Endothelial cell (in vitro differentiated cells): ENCODE results near the gene TRABD2B. TPM values are rescaled to one million over a fixed set of nuclear protein-coding genes. Genes with fewer than 3 reads are reported as not detected.

Experiments
- DNase-seq: peaks from one replicate; pipeline ENCODE4 v3.0.0; 2021; ENCODE audit warnings: low spot score
- H3K27ac Mint-ChIP-seq: one replicate; pipeline ENCODE4 v1.8.0; 2021; ENCODE audit warnings: mixed read lengths, inconsistent platforms; ENCODE audit not compliant: unreplicated experiment
- H3K27me3 Mint-ChIP-seq: one replicate; pipeline ENCODE4 v1.8.0; 2021; ENCODE audit warnings: mild to moderate bottlenecking, moderate library complexity, mixed read lengths, inconsistent platforms; ENCODE audit not compliant: unreplicated experiment
- H3K36me3 Mint-ChIP-seq: one replicate; pipeline ENCODE4 v1.8.0; 2021; ENCODE audit warnings: mild to moderate bottlenecking, low read depth, mixed read lengths, inconsistent platforms; ENCODE audit not compliant: unreplicated experiment
- H3K4me1 Mint-ChIP-seq: one replicate; pipeline ENCODE4 v1.8.0; 2021; ENCODE audit warnings: mild to moderate bottlenecking, mixed read lengths, inconsistent platforms; ENCODE audit not compliant: unreplicated experiment
- H3K4me3 Mint-ChIP-seq: one replicate; pipeline ENCODE4 v1.8.0; 2021; ENCODE audit warnings: mild to moderate bottlenecking, mixed read lengths, inconsistent platforms; ENCODE audit not compliant: unreplicated experiment
- H3K9me3 Mint-ChIP-seq: one replicate; pipeline ENCODE4 v1.8.0; 2021; ENCODE audit warnings: mixed read lengths, inconsistent platforms; ENCODE audit not compliant: unreplicated experiment
- total RNA-seq: library from RNA; stranded (reverse); fragmentation: NEBNext Ultra II Directional; extraction: Animal tissue kit (Norgen Biotek cat#: 25700); gene quantifications from one replicate; pipeline ENCODE4 v1.2.1, GENCODE V29; 2021; ENCODE audit not compliant: unreplicated experiment
- TF ChIP-seq, protein P1 (sequence below): fragments of 200-600 bp; sonication (generic); IDR thresholded peaks from one replicate; pipeline ENCODE4 v1.5.0; 2021; ENCODE audit warnings: antibody characterized with exemption; ENCODE audit not compliant: unreplicated experiment

The TRABD2B gene
- total RNA-seq, 1 donor from 2014 or later, result 1.0 TPM

DNA sequence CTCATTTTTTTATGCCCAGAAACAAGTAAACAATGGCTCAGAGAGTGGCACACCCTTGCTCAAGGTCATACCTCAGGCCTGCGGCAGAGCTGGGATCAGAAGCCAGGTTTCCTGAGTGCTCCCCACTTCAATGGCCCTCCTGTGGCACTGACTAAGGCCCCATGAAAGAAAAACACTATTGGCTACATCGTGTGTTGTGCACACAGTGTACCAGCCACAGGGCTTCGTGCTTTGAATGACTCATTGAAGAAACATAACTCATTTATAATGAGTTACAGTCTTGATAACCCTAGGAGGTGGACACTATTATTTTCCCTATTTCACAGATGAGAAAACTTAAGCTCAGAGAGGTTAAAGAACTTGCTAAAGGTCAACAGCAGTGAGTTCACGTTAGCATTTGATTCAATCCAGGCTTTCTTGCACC lies 91.2 kb downstream of the TRABD2B start:
- H3K27ac Mint-ChIP-seq, result no peak overlapping the region
- no peak overlapping the region for H3K4me3 Mint-ChIP-seq
- H3K27me3 Mint-ChIP-seq, result peaks cover 8% of the 10 kb centered on the region
- TF ChIP-seq, protein P1, sequence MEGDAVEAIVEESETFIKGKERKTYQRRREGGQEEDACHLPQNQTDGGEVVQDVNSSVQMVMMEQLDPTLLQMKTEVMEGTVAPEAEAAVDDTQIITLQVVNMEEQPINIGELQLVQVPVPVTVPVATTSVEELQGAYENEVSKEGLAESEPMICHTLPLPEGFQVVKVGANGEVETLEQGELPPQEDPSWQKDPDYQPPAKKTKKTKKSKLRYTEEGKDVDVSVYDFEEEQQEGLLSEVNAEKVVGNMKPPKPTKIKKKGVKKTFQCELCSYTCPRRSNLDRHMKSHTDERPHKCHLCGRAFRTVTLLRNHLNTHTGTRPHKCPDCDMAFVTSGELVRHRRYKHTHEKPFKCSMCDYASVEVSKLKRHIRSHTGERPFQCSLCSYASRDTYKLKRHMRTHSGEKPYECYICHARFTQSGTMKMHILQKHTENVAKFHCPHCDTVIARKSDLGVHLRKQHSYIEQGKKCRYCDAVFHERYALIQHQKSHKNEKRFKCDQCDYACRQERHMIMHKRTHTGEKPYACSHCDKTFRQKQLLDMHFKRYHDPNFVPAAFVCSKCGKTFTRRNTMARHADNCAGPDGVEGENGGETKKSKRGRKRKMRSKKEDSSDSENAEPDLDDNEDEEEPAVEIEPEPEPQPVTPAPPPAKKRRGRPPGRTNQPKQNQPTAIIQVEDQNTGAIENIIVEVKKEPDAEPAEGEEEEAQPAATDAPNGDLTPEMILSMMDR, result no peak
- peaks cover 9% of the 10 kb centered on the region for H3K4me1 Mint-ChIP-seq
- no peak for DNase-seq
- no peaks in the 10 kb centered on the region for H3K9me3 Mint-ChIP-seq
- H3K36me3 Mint-ChIP-seq, result no peaks in the 10 kb centered on the region

DNA sequence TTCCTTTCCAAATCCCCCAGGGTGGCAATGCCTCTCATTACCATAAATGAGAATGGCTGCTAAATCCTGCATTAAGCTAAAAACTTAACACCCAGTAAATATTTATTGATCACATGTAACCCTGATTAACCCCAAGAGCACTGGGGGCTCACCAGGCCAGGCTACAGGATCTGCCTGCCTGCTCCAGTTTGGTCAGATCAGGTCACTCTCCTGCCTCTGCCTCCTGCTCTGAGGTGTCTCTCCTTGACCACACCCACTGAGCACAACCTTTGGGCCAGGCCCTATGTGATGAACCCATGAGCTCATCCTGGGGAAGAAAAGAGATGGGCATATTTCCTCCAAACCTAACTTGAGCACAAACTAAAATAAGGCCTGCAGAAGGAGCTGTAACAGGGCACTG lies 93.5 kb downstream of the TRABD2B start:
- H3K4me3 Mint-ChIP-seq, result no peak overlapping the region
- H3K27me3 Mint-ChIP-seq, result peaks cover 8% of the 10 kb centered on the region
- H3K27ac Mint-ChIP-seq, result no peak overlapping the region
- no peak for DNase-seq
- TF ChIP-seq, protein P1, result no peak
- H3K4me1 Mint-ChIP-seq, result peaks cover 6% of the 10 kb centered on the region
- H3K36me3 Mint-ChIP-seq, result no peaks in the 10 kb centered on the region
- H3K9me3 Mint-ChIP-seq, result no peaks in the 10 kb centered on the region

DNA sequence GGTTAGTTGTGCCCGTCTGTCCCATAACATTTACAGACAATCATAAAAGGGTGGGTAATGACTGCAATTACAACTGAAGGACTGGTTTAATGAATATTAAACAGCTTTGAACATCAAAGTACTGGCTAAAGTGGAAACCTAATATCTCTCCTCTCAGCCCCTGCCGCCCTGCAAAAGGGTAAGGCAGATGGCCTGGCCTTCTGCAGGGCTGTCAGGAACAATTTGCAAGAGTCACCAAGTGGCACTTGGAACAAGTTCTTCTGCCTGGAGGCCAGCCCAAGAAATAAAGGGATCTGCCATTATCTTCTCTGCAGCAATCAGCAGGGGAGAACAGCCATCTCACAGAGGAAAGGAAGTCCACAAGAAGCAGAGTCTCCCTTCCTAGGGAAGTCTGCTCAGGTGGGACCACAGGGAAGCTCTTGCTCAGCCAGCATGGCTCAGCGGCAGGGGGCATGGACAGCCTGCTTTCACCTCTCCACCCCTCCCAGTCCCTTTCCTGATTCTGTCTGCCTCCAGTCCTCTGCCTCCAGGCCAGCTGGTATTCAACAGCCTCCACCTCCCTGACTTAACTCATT lies 96.1 kb downstream of the TRABD2B start:
- Mint-ChIP-seq H3K9me3 (no peaks in the 10 kb centered on the region), H3K4me1 (peaks cover 3% of the 10 kb centered on the region), H3K36me3 (no peaks in the 10 kb centered on the region), H3K4me3 (no peak overlapping the region), H3K27me3 (peaks cover 6% of the 10 kb centered on the region), H3K27ac (no peak overlapping the region)
- no peak for DNase-seq
- TF ChIP-seq, protein P1, result no peak

DNA sequence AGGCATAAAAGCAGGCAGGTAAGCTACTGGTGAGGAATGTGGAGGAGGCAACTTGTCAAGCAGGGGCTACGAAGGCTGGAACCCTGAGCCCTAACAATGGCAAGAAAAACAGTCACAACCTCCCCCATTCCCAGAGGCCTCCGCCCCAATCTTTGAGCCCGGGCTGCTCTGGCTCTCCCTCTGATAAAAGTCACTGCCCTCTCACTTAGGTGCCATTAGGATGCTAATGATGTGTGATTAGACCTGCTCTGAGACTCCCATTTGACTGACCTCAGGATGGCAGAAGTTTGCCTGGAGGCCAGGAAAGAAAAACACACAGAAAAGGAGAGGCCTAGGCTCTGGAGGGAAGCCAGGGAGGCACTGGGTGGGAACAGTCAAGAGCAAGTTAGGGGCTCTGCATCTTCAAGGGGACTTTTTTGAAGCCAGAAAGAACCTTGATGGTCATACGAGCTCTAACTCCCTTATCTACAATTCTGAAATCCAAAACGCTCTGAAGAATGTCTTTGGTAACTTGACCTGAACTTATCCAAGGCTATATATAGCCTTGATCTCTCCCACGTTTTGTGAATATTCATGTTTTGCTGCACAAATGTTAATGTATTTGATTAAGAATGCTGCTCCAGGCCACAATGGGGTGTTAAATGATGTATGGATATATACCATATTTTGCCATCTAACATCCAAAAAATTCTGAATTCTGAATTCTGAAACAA lies 98.9 kb downstream of the TRABD2B start:
- DNase-seq, result no peak
- Mint-ChIP-seq H3K36me3 (no peaks in the 10 kb centered on the region), H3K9me3 (no peaks in the 10 kb centered on the region), H3K27ac (no peak overlapping the region), H3K4me3 (no peak overlapping the region), H3K27me3 (peaks cover 4% of the 10 kb centered on the region), H3K4me1 (peaks cover 14% of the 10 kb centered on the region)
- TF ChIP-seq, protein P1, result no peak
